H9 (cell line): ENCODE measurements around the gene DPH1. TPM values are rescaled to one million over a fixed set of nuclear protein-coding genes. Genes with fewer than 3 reads are reported as not detected.

Experiments used
- DNase-seq: peaks from one replicate; pipeline ENCODE4 v3.0.0-alpha.2; 2017
- H2AFZ ChIP-seq: one replicate; pipeline ENCODE4 v1.6.1; 2013; ENCODE audit warnings: mild to moderate bottlenecking, low read length, control low read depth, moderate library complexity
- H2AK5ac ChIP-seq: 2 replicates; pipeline ENCODE4 v1.6.1; 2013; ENCODE audit warnings: low read length, control low read depth, mixed read lengths; ENCODE audit not compliant: insufficient read length
- H2BK120ac ChIP-seq: one replicate; pipeline ENCODE4 v1.6.1; 2013; ENCODE audit warnings: low read depth, mild to moderate bottlenecking, low read length, control low read depth, inconsistent platforms; ENCODE audit not compliant: poor library complexity, severe bottlenecking
- H2BK12ac ChIP-seq: 2 replicates; pipeline ENCODE4 v1.6.1; 2013; ENCODE audit warnings: low read length, control low read depth, mixed read lengths, low read depth; ENCODE audit not compliant: insufficient read length
- H2BK15ac ChIP-seq: 2 replicates; pipeline ENCODE4 v1.6.1; 2013; ENCODE audit warnings: low read depth, low read length, control low read depth
- H2BK20ac ChIP-seq: one replicate; pipeline ENCODE4 v1.6.1; 2013; ENCODE audit warnings: low read depth, mild to moderate bottlenecking, low read length, control low read depth, inconsistent platforms; ENCODE audit not compliant: poor library complexity, severe bottlenecking
- H2BK5ac ChIP-seq: 2 replicates; pipeline ENCODE4 v1.6.1; 2013; ENCODE audit warnings: low read length, control low read depth, mixed read lengths; ENCODE audit not compliant: insufficient read length
- H3K14ac ChIP-seq: 2 replicates; pipeline ENCODE4 v1.6.1; 2013; ENCODE audit warnings: low read length, control low read depth; ENCODE audit not compliant: insufficient read depth
- H3K18ac ChIP-seq: 2 replicates; pipeline ENCODE4 v1.6.1; 2013; ENCODE audit warnings: low read depth, mild to moderate bottlenecking, mixed read lengths, low read length, control low read depth; ENCODE audit not compliant: insufficient read length
- H3K23ac ChIP-seq: 2 replicates; pipeline ENCODE4 v1.6.1; 2013; ENCODE audit warnings: low read length, control low read depth, mixed read lengths, low read depth; ENCODE audit not compliant: insufficient read length
- H3K23me2 ChIP-seq: 2 replicates; pipeline ENCODE4 v1.6.1; 2013; ENCODE audit warnings: low read depth, mild to moderate bottlenecking, mixed read lengths, low read length, control low read depth; ENCODE audit not compliant: insufficient read length, poor library complexity, severe bottlenecking
- H3K27ac ChIP-seq: 2 replicates; pipeline ENCODE4 v1.5.1; 2013; ENCODE audit warnings: low read length, control low read depth, mixed read lengths, low read depth; ENCODE audit not compliant: insufficient read length
- H3K27me3 ChIP-seq: 2 replicates; pipeline ENCODE4 v1.6.1; 2013; ENCODE audit warnings: low read length, control low read depth, inconsistent platforms; ENCODE audit not compliant: insufficient read depth
- H3K4ac ChIP-seq: 2 replicates; pipeline ENCODE4 v1.6.1; 2013; ENCODE audit warnings: low read depth, mild to moderate bottlenecking, control low read depth, inconsistent platforms, low read length, moderate library complexity
- H3K4me1 ChIP-seq: 2 replicates; pipeline ENCODE4 v1.6.1; 2013; ENCODE audit warnings: low read length, control low read depth, inconsistent platforms; ENCODE audit not compliant: insufficient read depth
- H3K4me2 ChIP-seq: 2 replicates; pipeline ENCODE4 v1.6.1; 2013; ENCODE audit warnings: low read length, control low read depth, mixed read lengths; ENCODE audit not compliant: insufficient read length, insufficient read depth
- H3K56ac ChIP-seq: 2 replicates; pipeline ENCODE4 v1.6.1; 2013; ENCODE audit warnings: low read depth, mild to moderate bottlenecking, mixed read lengths, low read length, control low read depth; ENCODE audit not compliant: insufficient read length
- H3K79me1 ChIP-seq: 2 replicates; pipeline ENCODE4 v1.6.1; 2013; ENCODE audit warnings: low read depth, mild to moderate bottlenecking, moderate library complexity, low read length, control low read depth, inconsistent platforms; ENCODE audit not compliant: insufficient read depth, poor library complexity, severe bottlenecking
- H3K79me2 ChIP-seq: 2 replicates; pipeline ENCODE4 v1.6.1; 2013; ENCODE audit warnings: low read length, control low read depth, inconsistent platforms; ENCODE audit not compliant: insufficient read depth
- H3K9ac ChIP-seq: 2 replicates; pipeline ENCODE4 v1.6.1; 2013; ENCODE audit warnings: low read length, control low read depth, mixed read lengths; ENCODE audit not compliant: insufficient read length; ENCODE audit errors: extremely low read depth
- H3K9me3 ChIP-seq: one replicate; pipeline ENCODE4 v1.6.1; 2013; ENCODE audit warnings: low read depth, low read length, inconsistent platforms; ENCODE audit not compliant: control insufficient read depth
- H3T11ph ChIP-seq: one replicate; pipeline ENCODE4 v1.6.1; 2013; ENCODE audit warnings: mild to moderate bottlenecking, low read length, control low read depth, inconsistent platforms
- H4K20me1 ChIP-seq: one replicate; pipeline ENCODE4 v1.6.1; 2013; ENCODE audit not compliant: control insufficient read depth, insufficient read length, insufficient read depth
- H4K5ac ChIP-seq: 2 replicates; pipeline ENCODE4 v1.6.1; 2013; ENCODE audit warnings: low read depth, mild to moderate bottlenecking, mixed read lengths, low read length, control low read depth; ENCODE audit not compliant: insufficient read length
- H4K8ac ChIP-seq: replicated peaks from 2 replicates; pipeline ENCODE4 v1.6.1; 2013; ENCODE audit warnings: low read length, control low read depth, mixed read lengths, low read depth; ENCODE audit not compliant: insufficient read length
- H4K91ac ChIP-seq: 2 replicates; pipeline ENCODE4 v1.6.1; 2013; ENCODE audit warnings: low read depth, mild to moderate bottlenecking, moderate library complexity, mixed read lengths, low read length, control low read depth; ENCODE audit not compliant: insufficient read length
- H3K27ac Mint-ChIP-seq, 3 experiments: 2 replicates in 2 of 3; 3 replicates in 1 of 3; pipeline ENCODE4 v1.8.0; 2020 to 2021; ENCODE audit warnings: mixed read lengths in 3 of 3, mild to moderate bottlenecking in 1 of 3, moderate library complexity in 1 of 3
- H3K27me3 Mint-ChIP-seq: 2 replicates; pipeline ENCODE4 v1.8.0; 2021; ENCODE audit warnings: low read depth, mild to moderate bottlenecking, moderate library complexity, mixed read lengths
- H3K36me3 Mint-ChIP-seq, 3 experiments: 2 replicates in 2 of 3; 3 replicates in 1 of 3; pipeline ENCODE4 v1.8.0; 2020 to 2021; ENCODE audit warnings: low read depth in 3 of 3, mixed read lengths in 3 of 3; ENCODE audit not compliant: insufficient read depth in 1 of 3
- H3K4me1 Mint-ChIP-seq, 2 experiments: 2 replicates each; pipeline ENCODE4 v1.8.0; 2020; ENCODE audit warnings: mixed read lengths in 2 of 2
- H3K4me3 Mint-ChIP-seq, 2 experiments: 2 replicates in 1 of 2; 3 replicates in 1 of 2; pipeline ENCODE4 v1.8.0; 2020 to 2021; ENCODE audit warnings: mild to moderate bottlenecking in 2 of 2, mixed read lengths in 2 of 2, moderate library complexity in 1 of 2
- H3K9me3 Mint-ChIP-seq, 2 experiments: 2 replicates in 1 of 2; 3 replicates in 1 of 2; pipeline ENCODE4 v1.8.0; 2020; ENCODE audit warnings: mild to moderate bottlenecking in 2 of 2, mixed read lengths in 2 of 2, moderate library complexity in 1 of 2
- WGBS: extraction: QIAGEN DNeasy Blood & Tissue Kit; methylation state at CpG from one replicate; pipeline ENCODE4 v1.1.7; 2013; ENCODE audit warnings: missing lambda C conversion rate, low lambda C conversion rate, mixed read lengths; ENCODE audit not compliant: insufficient read length; ENCODE audit errors: extremely low coverage; 5-methylcytosine and 5-hydroxymethylcytosine counted together
- total RNA-seq: library from RNA; stranded (reverse); gene quantifications from 2 replicates; pipeline ENCODE4 v1.2.1, GENCODE V29; 2021
- TF ChIP-seq, protein P1 (sequence below): fragments of 200-600 bp; sonication (generic); conservative IDR thresholded peaks from 3 replicates; pipeline ENCODE4 v1.8.0; 2021; ENCODE audit warnings: antibody characterized with exemption, mild to moderate bottlenecking

Gene DPH1
- total RNA-seq, 1 experiment from 2014 or later, result 27.5 TPM

DNA sequence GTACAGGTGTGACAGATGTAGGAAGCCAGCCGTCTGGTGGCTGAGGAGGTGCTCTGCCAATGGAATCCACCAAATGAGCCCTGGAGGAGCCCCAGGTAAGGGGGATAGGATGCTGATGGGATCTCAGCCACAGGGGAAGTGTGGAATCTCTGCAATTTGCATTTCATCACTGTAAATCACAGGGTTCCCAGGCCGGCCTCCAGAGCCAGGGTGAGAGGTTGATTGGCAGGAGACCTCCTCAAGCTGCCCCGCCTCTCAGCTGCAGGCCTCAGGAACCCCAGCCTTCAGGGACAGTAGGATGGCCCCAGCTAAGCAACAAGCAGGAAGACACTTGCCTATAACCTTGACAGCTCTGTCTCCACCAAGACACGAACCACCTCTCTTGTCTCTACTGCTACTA, 44.3 kb upstream of the DPH1 start:
- Histone ChIP-seq H3K14ac (no peak overlapping the region), H4K91ac (no peak overlapping the region), H3K56ac (no peak overlapping the region), H3K4me1 (no peaks in the 10 kb centered on the region; the same call in 1 of the 2 replicates), H3K4ac (no peak overlapping the region), H2AK5ac (no peak overlapping the region), H4K5ac (no peak overlapping the region), H3K9ac (no peak overlapping the region), H3K79me2 (no peaks in the 10 kb centered on the region), H2AFZ (no peak overlapping the region), H3K4me2 (no peak overlapping the region), H3K23me2 (no peaks in the 10 kb centered on the region), H3K9me3 (no peaks in the 10 kb centered on the region), H2BK5ac (no peak overlapping the region), H2BK15ac (no peak overlapping the region), H2BK12ac (no peak overlapping the region), H3K79me1 (no peaks in the 10 kb centered on the region), H3K27ac (no peak overlapping the region), H4K20me1 (no peaks in the 10 kb centered on the region), H2BK120ac (no peak overlapping the region), H2BK20ac (no peak overlapping the region), H3T11ph (no peak overlapping the region), H4K8ac (no peak overlapping the region), H3K18ac (no peak overlapping the region), H3K23ac (no peak overlapping the region), H3K27me3 (no peaks in the 10 kb centered on the region; the same call in 1 of the 2 replicates)
- Mint-ChIP-seq H3K27me3 (peaks cover 39% of the 10 kb centered on the region), H3K4me1 (peaks cover 10 to 20% of the 10 kb centered on the region in 2 experiments; a peak in 3 of 4 replicates), H3K4me3 (no peak overlapping the region), H3K36me3 (no peaks in the 10 kb centered on the region), H3K27ac (no peak overlapping the region), H3K9me3 (no peaks in the 10 kb centered on the region)
- peak; percentile 90 for DNase-seq
- TF ChIP-seq, protein P1, sequence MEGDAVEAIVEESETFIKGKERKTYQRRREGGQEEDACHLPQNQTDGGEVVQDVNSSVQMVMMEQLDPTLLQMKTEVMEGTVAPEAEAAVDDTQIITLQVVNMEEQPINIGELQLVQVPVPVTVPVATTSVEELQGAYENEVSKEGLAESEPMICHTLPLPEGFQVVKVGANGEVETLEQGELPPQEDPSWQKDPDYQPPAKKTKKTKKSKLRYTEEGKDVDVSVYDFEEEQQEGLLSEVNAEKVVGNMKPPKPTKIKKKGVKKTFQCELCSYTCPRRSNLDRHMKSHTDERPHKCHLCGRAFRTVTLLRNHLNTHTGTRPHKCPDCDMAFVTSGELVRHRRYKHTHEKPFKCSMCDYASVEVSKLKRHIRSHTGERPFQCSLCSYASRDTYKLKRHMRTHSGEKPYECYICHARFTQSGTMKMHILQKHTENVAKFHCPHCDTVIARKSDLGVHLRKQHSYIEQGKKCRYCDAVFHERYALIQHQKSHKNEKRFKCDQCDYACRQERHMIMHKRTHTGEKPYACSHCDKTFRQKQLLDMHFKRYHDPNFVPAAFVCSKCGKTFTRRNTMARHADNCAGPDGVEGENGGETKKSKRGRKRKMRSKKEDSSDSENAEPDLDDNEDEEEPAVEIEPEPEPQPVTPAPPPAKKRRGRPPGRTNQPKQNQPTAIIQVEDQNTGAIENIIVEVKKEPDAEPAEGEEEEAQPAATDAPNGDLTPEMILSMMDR, result no peak
- no CpG with 5 or more reads among the region's 4 CpGs for WGBS
